Kidney capillary endothelial cell (primary cell): ENCODE results near the gene PCDHA8.
"Not testable (repeated sequence)": the region's sequence is repeated elsewhere in the genome, so short reads cannot be mapped to it uniquely, and the experiment has no call there.

Experiments
- DNase-seq: peaks from one replicate; pipeline ENCODE4 v3.0.0-alpha.2; 2018; ENCODE audit warnings: low spot score

Gene PCDHA8, protein sequence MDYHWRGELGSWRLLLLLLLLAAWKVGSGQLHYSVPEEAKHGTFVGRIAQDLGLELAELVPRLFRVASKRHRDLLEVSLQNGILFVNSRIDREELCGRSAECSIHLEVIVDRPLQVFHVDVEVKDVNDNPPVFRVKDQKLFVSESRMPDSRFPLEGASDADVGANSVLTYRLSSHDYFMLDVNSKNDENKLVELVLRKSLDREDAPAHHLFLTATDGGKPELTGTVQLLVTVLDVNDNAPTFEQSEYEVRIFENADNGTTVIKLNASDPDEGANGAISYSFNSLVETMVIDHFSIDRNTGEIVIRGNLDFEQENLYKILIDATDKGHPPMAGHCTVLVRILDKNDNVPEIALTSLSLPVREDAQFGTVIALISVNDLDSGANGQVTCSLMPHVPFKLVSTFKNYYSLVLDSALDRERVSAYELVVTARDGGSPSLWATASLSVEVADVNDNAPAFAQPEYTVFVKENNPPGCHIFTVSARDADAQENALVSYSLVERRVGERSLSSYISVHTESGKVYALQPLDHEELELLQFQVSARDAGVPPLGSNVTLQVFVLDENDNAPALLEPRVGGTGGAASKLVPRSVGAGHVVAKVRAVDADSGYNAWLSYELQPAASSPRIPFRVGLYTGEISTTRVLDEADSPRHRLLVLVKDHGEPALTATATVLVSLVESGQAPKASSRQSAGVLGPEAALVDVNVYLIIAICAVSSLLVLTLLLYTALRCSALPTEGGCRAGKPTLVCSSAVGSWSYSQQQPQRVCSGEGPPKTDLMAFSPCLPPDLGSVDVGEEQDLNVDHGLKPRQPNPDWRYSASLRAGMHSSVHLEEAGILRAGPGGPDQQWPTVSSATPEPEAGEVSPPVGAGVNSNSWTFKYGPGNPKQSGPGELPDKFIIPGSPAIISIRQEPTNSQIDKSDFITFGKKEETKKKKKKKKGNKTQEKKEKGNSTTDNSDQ

DNA sequence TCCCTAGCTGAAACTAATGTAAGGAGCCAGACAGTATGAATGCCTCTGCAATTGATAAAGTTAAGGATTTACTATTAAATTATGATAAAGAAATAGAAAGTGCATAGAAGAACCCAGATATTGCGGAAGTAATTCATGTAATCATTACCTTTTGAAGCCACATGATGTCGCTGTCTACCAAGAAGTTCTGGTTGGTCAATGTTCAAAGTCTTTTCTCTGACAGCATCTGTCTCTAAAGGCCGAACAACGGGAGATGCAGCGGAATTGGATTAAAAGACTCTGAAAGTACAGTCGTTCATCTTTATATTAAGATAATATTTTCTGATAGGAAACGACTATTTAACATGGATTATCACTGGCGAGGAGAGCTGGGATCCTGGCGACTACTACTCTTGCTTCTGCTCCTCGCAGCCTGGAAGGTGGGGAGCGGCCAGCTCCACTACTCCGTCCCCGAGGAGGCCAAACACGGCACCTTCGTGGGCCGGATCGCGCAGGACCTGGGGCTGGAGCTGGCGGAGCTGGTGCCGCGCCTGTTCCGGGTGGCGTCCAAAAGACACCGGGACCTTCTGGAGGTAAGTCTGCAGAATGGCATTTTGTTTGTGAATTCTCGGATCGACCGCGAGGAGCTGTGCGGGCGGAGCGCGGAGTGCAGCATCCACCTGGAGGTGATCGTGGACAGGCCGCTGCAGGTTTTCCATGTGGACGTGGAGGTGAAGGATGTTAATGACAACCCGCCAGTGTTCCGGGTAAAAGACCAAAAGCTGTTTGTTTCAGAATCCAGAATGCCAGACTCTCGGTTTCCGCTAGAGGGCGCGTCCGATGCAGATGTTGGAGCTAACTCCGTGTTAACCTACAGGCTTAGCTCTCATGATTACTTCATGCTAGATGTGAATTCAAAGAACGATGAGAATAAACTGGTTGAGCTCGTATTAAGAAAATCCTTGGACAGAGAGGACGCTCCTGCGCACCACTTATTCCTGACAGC lies at the start of gene PCDHA8:
Gene PCDHA8, plus strand, starts transcription at position 210 of the 985 bp plus-strand sequence. Its CDS starts 135 bp downstream, at position 345.
- DNase-seq: no peak

- DNase-seq: no peak
Observed at GRCh38 chr5:140794595-140795258, 46.3 kb upstream of the PCDHA8 start, which contains the start of gene PCDHA2. Gene PCDHA2, plus strand, starts transcription at chr5:140794852.

DNA sequence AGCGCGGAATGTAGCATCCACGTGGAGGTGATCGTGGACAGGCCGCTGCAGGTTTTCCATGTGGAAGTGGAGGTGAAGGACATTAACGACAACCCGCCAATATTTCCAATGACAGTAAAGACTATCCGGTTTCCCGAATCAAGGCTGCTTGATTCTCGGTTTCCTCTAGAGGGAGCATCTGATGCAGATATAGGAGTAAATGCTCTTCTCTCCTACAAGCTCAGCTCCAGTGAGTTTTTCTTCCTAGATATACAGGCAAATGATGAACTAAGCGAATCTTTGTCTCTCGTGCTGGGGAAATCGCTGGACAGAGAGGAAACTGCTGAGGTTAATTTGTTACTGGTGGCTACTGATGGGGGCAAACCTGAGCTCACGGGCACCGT lies 45.7 kb upstream of the PCDHA8 start:
- no peak for DNase-seq

DNA sequence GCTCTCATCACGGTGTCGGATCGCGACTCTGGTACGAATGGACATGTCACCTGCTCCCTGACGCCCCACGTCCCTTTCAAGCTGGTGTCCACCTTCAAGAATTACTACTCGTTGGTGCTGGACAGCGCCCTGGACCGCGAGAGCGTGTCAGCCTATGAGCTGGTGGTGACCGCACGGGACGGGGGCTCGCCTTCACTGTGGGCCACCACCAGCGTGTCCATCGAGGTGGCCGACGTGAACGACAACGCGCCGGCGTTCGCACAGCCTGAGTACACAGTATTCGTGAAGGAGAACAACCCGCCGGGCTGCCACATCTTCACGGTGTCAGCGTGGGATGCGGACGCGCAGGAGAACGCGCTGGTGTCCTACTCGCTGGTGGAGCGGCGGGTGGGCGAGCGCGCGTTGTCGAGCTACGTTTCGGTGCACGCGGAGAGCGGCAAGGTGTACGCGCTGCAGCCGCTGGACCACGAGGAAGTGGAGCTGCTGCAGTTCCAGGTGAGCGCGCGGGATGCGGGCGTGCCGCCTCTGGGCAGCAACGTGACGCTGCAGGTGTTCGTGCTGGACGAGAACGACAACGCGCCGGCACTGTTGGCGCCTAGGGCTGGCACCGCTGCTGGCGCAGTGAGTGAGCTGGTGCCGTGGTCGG lies 44.8 kb upstream of the PCDHA8 start:
- DNase-seq: not testable (repeated sequence)

- DNase-seq: no peak
Observed at GRCh38 chr5:140796718-140797095, 44.3 kb upstream of the PCDHA8 start.

DNA sequence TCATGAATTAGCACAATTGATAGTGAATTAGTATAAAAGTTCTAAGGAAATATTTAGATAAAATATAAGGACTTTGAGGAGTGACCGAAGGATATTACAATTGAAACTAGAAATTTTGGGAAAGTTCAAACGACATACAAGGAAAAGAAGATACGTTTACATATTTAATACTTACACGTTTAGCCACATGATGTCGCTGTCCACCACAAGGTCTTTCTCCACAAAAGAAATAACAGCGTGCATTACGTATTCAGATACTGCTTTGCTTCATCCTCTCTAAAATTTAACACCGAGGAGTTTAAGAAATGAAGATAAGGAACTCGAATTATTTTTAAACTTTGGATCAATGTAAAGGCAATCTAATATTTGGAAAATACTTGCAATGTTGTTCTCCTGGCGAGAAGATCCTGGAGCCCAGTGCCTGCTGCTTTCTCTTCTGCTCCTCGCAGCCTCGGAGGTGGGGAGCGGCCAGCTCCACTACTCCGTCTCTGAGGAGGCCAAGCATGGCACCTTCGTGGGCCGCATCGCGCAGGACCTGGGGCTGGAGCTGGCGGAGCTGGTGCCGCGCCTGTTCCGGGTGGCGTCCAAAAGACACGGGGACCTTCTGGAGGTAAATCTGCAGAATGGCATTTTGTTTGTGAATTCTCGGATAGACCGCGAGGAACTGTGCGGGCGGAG lies 40.0 kb upstream of the PCDHA8 start, which contains the start of gene PCDHA3:
Gene PCDHA3, plus strand, starts transcription at position 242 of the 678 bp plus-strand sequence.
- no peak for DNase-seq

DNA sequence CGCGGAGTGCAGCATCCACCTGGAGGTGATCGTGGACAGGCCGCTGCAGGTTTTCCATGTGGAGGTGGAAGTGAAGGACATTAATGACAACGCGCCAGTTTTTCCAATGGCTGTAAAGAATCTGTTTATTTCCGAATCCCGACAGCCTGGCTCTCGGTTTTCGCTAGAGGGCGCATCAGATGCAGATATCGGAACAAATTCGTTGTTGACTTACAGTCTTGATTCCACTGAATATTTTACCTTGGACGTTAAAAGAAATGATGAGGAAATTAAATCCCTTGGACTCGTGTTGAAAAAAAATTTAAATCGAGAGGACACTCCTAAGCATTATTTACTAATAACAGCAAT lies 39.5 kb upstream of the PCDHA8 start:
- no peak for DNase-seq

DNA sequence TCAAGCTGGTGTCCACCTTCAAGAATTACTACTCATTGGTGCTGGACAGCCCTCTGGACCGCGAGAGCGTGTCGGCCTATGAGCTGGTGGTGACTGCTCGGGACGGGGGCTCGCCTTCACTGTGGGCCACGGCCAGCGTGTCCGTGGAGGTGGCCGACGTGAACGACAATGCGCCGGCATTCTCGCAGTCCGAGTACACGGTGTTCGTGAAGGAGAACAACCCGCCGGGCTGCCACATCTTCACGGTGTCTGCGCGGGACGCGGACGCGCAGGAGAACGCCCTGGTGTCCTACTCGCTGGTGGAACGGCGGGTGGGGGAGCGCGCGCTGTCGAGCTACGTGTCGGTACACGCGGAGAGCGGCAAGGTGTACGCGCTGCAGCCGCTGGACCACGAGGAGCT lies 38.6 kb upstream of the PCDHA8 start:
- not testable (repeated sequence) for DNase-seq

- DNase-seq: no peak
Observed at GRCh38 chr5:140802781-140803271, 38.2 kb upstream of the PCDHA8 start.

DNA sequence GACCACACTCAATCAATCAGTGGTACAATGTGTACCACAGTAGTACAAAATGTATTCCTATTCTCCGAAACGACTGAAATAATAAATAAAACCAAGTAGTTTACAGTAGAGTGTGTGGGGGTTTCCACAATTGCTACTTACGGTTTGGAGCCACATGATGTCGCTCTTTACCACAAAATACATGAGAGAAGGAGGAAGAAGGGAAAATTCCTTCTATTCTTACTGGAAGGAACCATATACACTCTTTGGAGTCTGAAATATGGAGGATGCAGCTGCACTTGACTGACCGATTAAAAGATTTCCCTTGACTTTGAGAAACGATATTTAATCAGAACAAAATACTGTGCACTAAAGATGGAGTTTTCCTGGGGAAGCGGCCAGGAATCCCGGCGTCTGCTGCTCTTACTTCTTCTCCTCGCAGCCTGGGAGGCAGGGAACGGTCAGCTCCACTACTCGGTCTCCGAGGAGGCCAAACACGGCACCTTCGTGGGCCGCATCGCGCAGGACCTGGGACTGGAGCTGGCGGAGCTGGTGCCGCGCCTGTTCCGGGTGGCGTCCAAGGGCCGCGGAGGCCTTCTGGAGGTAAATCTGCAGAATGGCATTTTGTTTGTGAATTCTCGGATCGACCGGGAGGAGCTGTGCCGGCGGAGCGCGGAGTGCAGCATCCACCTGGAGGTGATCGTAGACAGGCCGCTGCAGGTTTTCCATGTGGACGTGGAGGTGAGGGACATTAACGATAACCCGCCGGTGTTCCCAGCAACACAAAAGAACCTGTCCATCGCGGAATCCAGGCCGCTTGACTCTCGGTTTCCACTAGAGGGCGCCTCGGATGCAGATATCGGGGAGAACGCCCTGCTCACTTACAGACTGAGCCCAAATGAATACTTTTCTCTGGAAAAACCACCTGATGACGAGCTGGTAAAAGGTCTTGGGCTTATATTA lies 33.9 kb upstream of the PCDHA8 start, which contains the start of gene PCDHA4:
Gene PCDHA4, plus strand, starts transcription at position 235 of the 942 bp plus-strand sequence.
- DNase-seq: no peak

- not testable (repeated sequence) for DNase-seq
Observed at GRCh38 chr5:140808241-140808888, 32.6 kb upstream of the PCDHA8 start.

DNA sequence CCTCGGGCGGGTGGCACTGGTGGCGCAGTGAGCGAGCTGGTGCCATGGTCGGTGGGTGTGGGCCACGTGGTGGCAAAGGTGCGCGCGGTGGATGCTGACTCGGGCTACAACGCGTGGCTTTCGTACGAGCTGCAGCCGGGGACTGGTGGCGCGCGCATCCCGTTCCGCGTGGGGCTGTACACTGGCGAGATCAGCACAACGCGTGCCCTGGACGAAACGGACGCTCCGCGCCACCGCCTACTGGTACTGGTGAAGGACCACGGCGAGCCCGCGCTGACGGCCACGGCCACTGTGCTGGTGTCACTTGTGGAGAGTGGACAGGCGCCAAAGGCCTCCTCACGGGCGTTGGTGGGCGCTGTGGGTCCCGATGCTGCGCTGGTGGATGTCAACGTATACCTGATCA lies 32.1 kb upstream of the PCDHA8 start:
- no peak for DNase-seq

GRCh38 chr5:140821375-140822280 lies 19.4 kb upstream of the PCDHA8 start, which contains the start of gene PCDHA5:
Gene PCDHA5, plus strand, starts transcription at chr5:140821613.
- DNase-seq: no peak

DNA sequence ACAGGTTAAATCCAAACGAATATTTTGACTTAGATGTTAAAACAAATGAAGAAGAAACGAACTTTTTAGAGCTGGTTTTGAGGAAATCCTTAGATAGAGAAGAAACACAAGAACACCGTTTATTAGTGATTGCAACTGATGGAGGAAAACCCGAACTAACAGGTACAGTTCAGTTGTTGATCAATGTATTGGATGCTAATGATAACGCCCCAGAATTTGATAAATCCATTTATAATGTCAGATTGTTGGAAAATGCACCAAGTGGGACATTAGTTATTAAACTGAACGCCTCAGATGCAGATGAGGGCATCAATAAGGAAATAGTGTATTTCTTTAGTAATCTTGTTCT lies 18.7 kb upstream of the PCDHA8 start:
- DNase-seq: no peak

- not testable (repeated sequence) for DNase-seq
Observed at GRCh38 chr5:140822969-140823368, 18.0 kb upstream of the PCDHA8 start.

DNA sequence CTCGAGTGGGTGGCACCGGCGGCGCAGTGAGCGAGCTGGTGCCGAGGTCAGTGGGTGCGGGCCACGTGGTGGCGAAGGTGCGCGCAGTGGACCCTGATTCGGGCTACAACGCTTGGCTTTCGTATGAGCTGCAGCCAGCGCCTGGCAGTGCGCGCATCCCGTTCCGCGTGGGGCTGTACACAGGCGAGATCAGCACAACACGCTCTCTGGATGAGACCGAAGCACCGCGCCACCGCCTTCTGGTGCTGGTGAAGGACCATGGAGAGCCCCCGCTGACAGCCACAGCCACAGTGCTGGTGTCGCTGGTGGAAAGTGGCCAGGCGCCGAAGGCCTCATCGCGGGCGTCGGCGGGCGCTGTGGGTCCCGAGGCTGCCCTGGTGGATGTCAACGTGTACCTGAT lies 17.5 kb upstream of the PCDHA8 start:
- no peak for DNase-seq
